ENCODE data around the gene SIGLEC12.

Gene SIGLEC12

DNA sequence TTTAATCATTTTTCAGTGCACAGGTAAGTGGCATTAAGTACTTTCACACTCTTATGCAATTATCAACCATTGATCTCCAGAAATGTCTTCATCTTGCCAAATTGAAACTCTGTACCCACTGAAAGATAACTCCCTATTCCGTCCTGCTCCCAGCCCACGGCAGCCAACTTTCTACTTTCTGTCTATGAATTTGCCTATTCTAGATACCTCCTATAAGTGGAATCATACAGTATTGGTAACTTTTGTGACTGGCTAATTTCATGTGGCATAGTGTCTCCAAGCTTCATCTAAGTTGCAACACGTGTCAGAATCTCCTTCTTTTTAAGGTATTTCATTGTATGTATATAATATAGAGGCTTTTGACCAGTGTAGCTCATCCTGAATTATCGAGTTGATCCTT is 29.0 kb downstream of the SIGLEC12 start:
- H3K4me1 ChIP-seq (ENCODE audit: insufficient read depth, low read length): peaks cover 8% of the 10 kb centered on the region
- no peak overlapping the region for H3K4me3 ChIP-seq (ENCODE audit: low read depth in 1 of 2, low read length in 2 of 2)
- no peak overlapping the region for H3K9ac ChIP-seq (ENCODE audit: low read depth, low read length)
- ATAC-seq (ENCODE audit: insufficient read depth, low read depth) (no peak), DNase-seq (no peak)
- TF ChIP-seq EZH2 (IDR thresholded peaks at IDR 0.05; ENCODE audit: borderline replicate concordance, low read depth, low read length, severe bottlenecking) (no peak), CTCF (IDR thresholded peaks at IDR 0.05; ENCODE audit: borderline replicate concordance, extremely low read depth, low read length, poor library complexity, severe bottlenecking) (no peak)
- no peaks in the 10 kb centered on the region for H3K79me2 ChIP-seq (ENCODE audit: insufficient read depth, low read length)
- H3K27me3 ChIP-seq (ENCODE audit: insufficient read depth, low read length, poor library complexity): no peaks in the 10 kb centered on the region
- H3K36me3 ChIP-seq (ENCODE audit: insufficient read depth, low read length): no peaks in the 10 kb centered on the region
- H3K9me3 ChIP-seq (ENCODE audit: insufficient read depth, low read length, severe bottlenecking): no peaks in the 10 kb centered on the region
- H3K27ac ChIP-seq (ENCODE audit: low read length): no peak overlapping the region
- H4K20me1 ChIP-seq (ENCODE audit: insufficient read depth, low read length): no peaks in the 10 kb centered on the region
- no peak overlapping the region for H3K4me2 ChIP-seq (ENCODE audit: insufficient read depth, low read length)
- no peak overlapping the region for H2AFZ ChIP-seq (ENCODE audit: low read depth, low read length)

- no peaks in the 10 kb centered on the region for H3K27me3 ChIP-seq (ENCODE audit: insufficient read depth, low read length, poor library complexity)
- no peaks in the 10 kb centered on the region for H3K36me3 ChIP-seq (ENCODE audit: insufficient read depth, low read length)
- peaks cover 8% of the 10 kb centered on the region for H3K4me1 ChIP-seq (ENCODE audit: insufficient read depth, low read length)
- no peak overlapping the region for H3K9ac ChIP-seq (ENCODE audit: low read depth, low read length)
- no peak overlapping the region for H2AFZ ChIP-seq (ENCODE audit: low read depth, low read length)
- no peak overlapping the region for H3K4me2 ChIP-seq (ENCODE audit: insufficient read depth, low read length)
- H3K27ac ChIP-seq (ENCODE audit: low read length): no peak overlapping the region
- H3K79me2 ChIP-seq (ENCODE audit: insufficient read depth, low read length): no peaks in the 10 kb centered on the region
- no peak for DNase-seq
- TF ChIP-seq CTCF (IDR thresholded peaks at IDR 0.05; ENCODE audit: borderline replicate concordance, extremely low read depth, low read length, poor library complexity, severe bottlenecking) (no peak), EZH2 (IDR thresholded peaks at IDR 0.05; ENCODE audit: borderline replicate concordance, low read depth, low read length, severe bottlenecking) (no peak)
- no peaks in the 10 kb centered on the region for H4K20me1 ChIP-seq (ENCODE audit: insufficient read depth, low read length)
- no peak overlapping the region for H3K4me3 ChIP-seq (ENCODE audit: low read depth in 1 of 2, low read length in 2 of 2)
- ATAC-seq (ENCODE audit: insufficient read depth, low read depth): no peak
- H3K9me3 ChIP-seq (ENCODE audit: insufficient read depth, low read length, severe bottlenecking): no peaks in the 10 kb centered on the region
Measured at GRCh38 chr19:51471527-51471926, 30.1 kb downstream of the SIGLEC12 start.

DNA sequence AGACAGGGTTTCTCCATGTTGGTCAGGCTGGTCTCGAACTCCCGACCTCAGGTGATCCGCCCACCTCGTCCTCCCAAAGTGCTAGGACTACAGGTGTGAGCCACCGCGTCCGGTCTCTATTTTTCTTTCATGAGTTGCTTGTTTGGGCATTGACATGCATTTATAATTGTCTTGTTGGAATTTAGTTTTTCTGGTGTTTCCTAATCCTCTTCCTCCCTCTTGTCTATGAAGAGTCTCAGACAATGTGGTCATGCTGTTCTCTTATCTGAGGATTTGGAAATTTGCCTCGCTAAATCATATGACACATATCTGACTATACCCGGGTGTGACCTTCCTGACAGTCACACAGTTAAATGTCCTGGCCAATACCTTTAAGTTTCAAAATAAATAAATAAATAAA is 30.6 kb downstream of the SIGLEC12 start:
- no peaks in the 10 kb centered on the region for H3K9me3 ChIP-seq (ENCODE audit: insufficient read depth, low read length, severe bottlenecking)
- no peaks in the 10 kb centered on the region for H3K79me2 ChIP-seq (ENCODE audit: insufficient read depth, low read length)
- H2AFZ ChIP-seq (ENCODE audit: low read depth, low read length): no peak overlapping the region
- no peak overlapping the region for H3K27ac ChIP-seq (ENCODE audit: low read length)
- H3K4me2 ChIP-seq (ENCODE audit: insufficient read depth, low read length): no peak overlapping the region
- TF ChIP-seq CTCF (IDR thresholded peaks at IDR 0.05; ENCODE audit: borderline replicate concordance, extremely low read depth, low read length, poor library complexity, severe bottlenecking) (no peak), EZH2 (IDR thresholded peaks at IDR 0.05; ENCODE audit: borderline replicate concordance, low read depth, low read length, severe bottlenecking) (no peak)
- H3K9ac ChIP-seq (ENCODE audit: low read depth, low read length): no peak overlapping the region
- H3K27me3 ChIP-seq (ENCODE audit: insufficient read depth, low read length, poor library complexity): no peaks in the 10 kb centered on the region
- H3K4me3 ChIP-seq (ENCODE audit: low read depth in 1 of 2, low read length in 2 of 2): no peak overlapping the region
- peaks cover 8% of the 10 kb centered on the region for H3K4me1 ChIP-seq (ENCODE audit: insufficient read depth, low read length)
- H3K36me3 ChIP-seq (ENCODE audit: insufficient read depth, low read length): no peaks in the 10 kb centered on the region
- ATAC-seq (ENCODE audit: insufficient read depth, low read depth) (no peak), DNase-seq (no peak)
- H4K20me1 ChIP-seq (ENCODE audit: insufficient read depth, low read length): no peaks in the 10 kb centered on the region

DNA sequence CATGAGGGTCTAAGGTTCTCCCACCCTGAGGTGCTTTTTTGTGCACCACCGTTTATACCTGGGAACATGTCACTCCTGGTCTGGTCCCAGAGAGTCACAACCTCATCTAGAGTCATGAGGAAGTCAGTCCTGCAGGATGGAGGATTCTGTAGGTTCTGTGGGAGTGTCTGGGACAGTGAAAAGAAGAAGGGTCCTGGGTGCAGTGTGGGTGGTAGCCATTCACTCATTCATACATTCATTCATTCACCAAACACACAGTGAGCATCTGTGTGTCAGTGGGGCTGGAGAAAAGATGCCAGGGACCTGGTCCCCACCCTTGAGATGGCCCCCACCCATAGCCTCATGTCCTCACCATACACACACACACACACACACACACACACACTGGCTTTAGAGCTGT is 32.0 kb downstream of the SIGLEC12 start:
- no peak overlapping the region for H2AFZ ChIP-seq (ENCODE audit: low read depth, low read length)
- DNase-seq (no peak), ATAC-seq (ENCODE audit: insufficient read depth, low read depth) (no peak)
- H3K4me2 ChIP-seq (ENCODE audit: insufficient read depth, low read length): no peak overlapping the region
- no peaks in the 10 kb centered on the region for H3K79me2 ChIP-seq (ENCODE audit: insufficient read depth, low read length)
- H3K4me1 ChIP-seq (ENCODE audit: insufficient read depth, low read length): peaks cover 8% of the 10 kb centered on the region
- H3K4me3 ChIP-seq (ENCODE audit: low read depth in 1 of 2, low read length in 2 of 2): no peak overlapping the region
- H3K27ac ChIP-seq (ENCODE audit: low read length): no peak overlapping the region
- no peaks in the 10 kb centered on the region for H4K20me1 ChIP-seq (ENCODE audit: insufficient read depth, low read length)
- H3K27me3 ChIP-seq (ENCODE audit: insufficient read depth, low read length, poor library complexity): no peaks in the 10 kb centered on the region
- H3K9me3 ChIP-seq (ENCODE audit: insufficient read depth, low read length, severe bottlenecking): no peaks in the 10 kb centered on the region
- no peak overlapping the region for H3K9ac ChIP-seq (ENCODE audit: low read depth, low read length)
- TF ChIP-seq CTCF (IDR thresholded peaks at IDR 0.05; ENCODE audit: borderline replicate concordance, extremely low read depth, low read length, poor library complexity, severe bottlenecking) (no peak), EZH2 (IDR thresholded peaks at IDR 0.05; ENCODE audit: borderline replicate concordance, low read depth, low read length, severe bottlenecking) (no peak)
- H3K36me3 ChIP-seq (ENCODE audit: insufficient read depth, low read length): no peaks in the 10 kb centered on the region
